ENCODE results near the gene NSD1. TPM values are rescaled to one million over a fixed set of nuclear protein-coding genes. Genes with fewer than 3 reads are reported as not detected.

The NSD1 gene
- polyA plus RNA-seq, 4 donors: 4.3 to 27.2 (median 11.5) TPM

DNA sequence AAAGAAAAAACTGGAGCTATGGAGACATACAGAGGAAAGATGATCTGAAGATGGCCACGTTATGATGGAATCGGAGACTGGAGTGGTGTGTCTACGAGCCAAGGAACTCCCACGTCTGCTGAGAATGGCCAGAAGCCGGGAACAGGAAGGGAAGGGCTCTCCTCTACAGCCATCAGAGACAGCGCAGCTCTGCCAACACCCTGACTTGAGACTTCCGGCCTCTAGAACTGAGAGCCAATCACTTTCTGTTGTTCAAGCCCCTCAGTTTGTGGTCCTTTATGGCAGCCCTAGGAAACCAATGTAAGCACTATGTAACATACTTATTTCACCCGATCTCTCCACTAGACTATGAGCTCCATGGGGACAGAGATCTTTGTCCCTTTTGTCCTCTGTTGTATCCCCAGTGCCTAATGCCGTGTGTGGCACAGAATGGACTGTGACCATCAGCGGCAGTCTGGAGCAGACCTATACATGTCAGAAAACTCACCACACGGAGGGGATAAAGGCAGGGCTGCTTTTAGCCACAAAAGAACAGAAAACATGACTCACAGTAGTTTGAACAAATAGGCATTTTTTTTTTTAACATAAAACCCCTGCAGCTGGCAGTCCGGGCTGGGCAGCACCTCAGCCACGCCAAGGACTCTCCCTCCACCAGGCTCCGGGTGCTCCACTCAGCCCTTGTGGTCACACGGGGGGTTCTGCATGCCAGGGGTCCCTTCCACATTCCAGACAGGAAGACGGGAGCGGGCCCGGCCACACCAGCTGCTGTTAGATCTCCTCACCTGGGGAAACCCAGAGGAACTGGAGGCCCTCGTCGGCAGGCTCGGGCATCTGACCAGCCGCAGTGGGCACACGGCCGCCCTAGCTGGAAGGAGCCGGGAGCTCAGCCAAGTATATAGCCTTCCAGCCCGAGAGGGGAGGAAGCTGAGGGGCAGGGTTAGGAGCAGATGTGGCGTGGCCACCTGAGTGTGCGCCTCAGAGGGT, 194.3 kb downstream of the NSD1 start:
- H3K9me3 ChIP-seq (ENCODE audit: control insufficient read depth in 2 of 2, insufficient read depth in 1 of 2, low read depth in 1 of 2, low read length in 1 of 2): no peaks in the 10 kb centered on the region
- H3K27me3 ChIP-seq (ENCODE audit: control insufficient read depth in 3 of 3, insufficient read depth in 3 of 3, low read length in 3 of 3): no peaks in the 10 kb centered on the region
- H3K4me3 ChIP-seq (ENCODE audit: low read depth in 1 of 3, low read length in 3 of 3): no peak overlapping the region
- H3K36me3 ChIP-seq (ENCODE audit: control insufficient read depth in 3 of 3, insufficient read depth in 2 of 3, low read depth in 1 of 3, low read length in 3 of 3): peaks cover 2 to 46% (median 2%) of the 10 kb centered on the region in 3 donors
- DNase-seq (peak in 1 of 2 donors; percentile 25), FAIRE-seq (no peak)
- peak overlapping the region in 2 of 3 donors; percentile 1 to 39 for H3K27ac ChIP-seq (ENCODE audit: low read depth in 1 of 3, low read length in 2 of 3)
- H3K4me1 ChIP-seq (ENCODE audit: control insufficient read depth in 3 of 3, insufficient read depth in 2 of 3, low read depth in 1 of 3, low read length in 2 of 3): peaks cover 0 to 21% (median 0%) of the 10 kb centered on the region in 3 donors
- 74 to 84% (median 75%) methylated on average over 28 of the region's 28 CpGs for WGBS, 3 donors

DNA sequence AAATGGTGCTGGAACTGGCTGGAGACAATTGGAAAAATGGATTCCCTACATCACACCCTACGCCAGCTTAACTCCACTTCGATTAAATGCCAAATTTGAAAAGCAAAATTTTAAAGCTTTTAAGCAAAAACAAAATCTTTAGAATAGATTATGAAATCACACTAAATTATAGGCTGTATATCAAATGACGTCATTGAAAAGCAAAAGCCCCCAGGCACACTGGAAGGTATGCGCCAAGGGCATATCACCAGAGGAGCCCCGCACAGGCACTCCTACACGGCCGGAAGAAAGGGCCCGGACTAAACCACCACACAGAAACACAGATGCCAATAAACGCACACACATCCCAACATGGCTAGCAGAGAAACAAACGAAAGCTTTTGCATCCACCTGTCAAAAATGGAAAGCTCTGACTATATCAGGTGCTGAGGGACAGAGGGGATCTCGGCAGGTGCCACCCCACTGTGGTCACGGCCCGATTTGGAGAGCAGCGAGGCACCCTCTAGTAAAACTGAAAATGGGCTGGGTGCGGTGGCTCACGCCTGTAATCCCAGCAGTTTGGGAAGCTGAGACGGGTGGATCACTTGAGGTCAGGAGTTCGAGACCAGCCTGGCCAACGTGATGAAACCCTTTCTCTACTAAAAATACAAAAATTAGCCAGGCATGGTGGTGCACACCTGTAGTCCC, 195.1 kb downstream of the NSD1 start:
- Histone ChIP-seq H3K4me3 (ENCODE audit: low read depth in 1 of 3, low read length in 3 of 3) (no peak overlapping the region), H3K36me3 (ENCODE audit: control insufficient read depth in 3 of 3, insufficient read depth in 2 of 3, low read depth in 1 of 3, low read length in 3 of 3) (peaks cover 4 to 54% (median 9%) of the 10 kb centered on the region in 3 donors), H3K9me3 (ENCODE audit: control insufficient read depth in 2 of 2, insufficient read depth in 1 of 2, low read depth in 1 of 2, low read length in 1 of 2) (no peaks in the 10 kb centered on the region), H3K4me1 (ENCODE audit: control insufficient read depth in 3 of 3, insufficient read depth in 2 of 3, low read depth in 1 of 3, low read length in 2 of 3) (peaks cover 0 to 21% (median 0%) of the 10 kb centered on the region in 3 donors), H3K27ac (ENCODE audit: low read depth in 1 of 3, low read length in 2 of 3) (no peak overlapping the region), H3K27me3 (ENCODE audit: control insufficient read depth in 3 of 3, insufficient read depth in 3 of 3, low read length in 3 of 3) (no peaks in the 10 kb centered on the region)
- no peak for DNase-seq
- 87 to 93% (median 93%) methylated on average over 19 of the region's 19 CpGs for WGBS, 3 donors
- FAIRE-seq: no peak

DNA sequence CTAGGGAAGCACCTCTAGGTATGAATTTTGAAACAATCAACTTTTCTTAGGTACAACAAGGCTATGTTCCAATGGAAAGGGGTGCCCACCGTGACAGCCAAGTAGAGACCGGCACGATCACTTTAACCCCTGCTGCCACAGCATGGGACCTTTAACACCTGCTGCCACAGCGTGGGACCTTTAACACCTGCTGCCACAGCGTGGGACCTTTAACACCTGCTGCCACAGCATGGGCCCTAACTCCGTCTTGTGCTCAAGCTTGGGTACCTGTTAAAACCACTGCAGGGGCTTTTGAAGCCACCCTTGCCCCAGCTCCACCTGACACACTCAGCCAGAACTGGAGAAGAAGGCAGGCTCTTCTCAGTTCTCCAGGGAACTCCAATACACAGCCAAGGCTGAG, 196.3 kb downstream of the NSD1 start:
- H3K9me3 ChIP-seq (ENCODE audit: control insufficient read depth in 2 of 2, insufficient read depth in 1 of 2, low read depth in 1 of 2, low read length in 1 of 2): no peaks in the 10 kb centered on the region
- H3K27ac ChIP-seq (ENCODE audit: low read depth in 1 of 3, low read length in 2 of 3): no peak overlapping the region
- H3K4me1 ChIP-seq (ENCODE audit: control insufficient read depth in 3 of 3, insufficient read depth in 2 of 3, low read depth in 1 of 3, low read length in 2 of 3): peaks cover 0 to 20% (median 0%) of the 10 kb centered on the region in 3 donors
- DNase-seq (no peak), FAIRE-seq (no peak)
- WGBS, 3 donors: 83 to 86% (median 83%) methylated on average over 6 of the region's 6 CpGs
- no peaks in the 10 kb centered on the region for H3K27me3 ChIP-seq (ENCODE audit: control insufficient read depth in 3 of 3, insufficient read depth in 3 of 3, low read length in 3 of 3)
- peaks cover 7 to 64% (median 15%) of the 10 kb centered on the region in 3 donors for H3K36me3 ChIP-seq (ENCODE audit: control insufficient read depth in 3 of 3, insufficient read depth in 2 of 3, low read depth in 1 of 3, low read length in 3 of 3)
- H3K4me3 ChIP-seq (ENCODE audit: low read depth in 1 of 3, low read length in 3 of 3): no peak overlapping the region

DNA sequence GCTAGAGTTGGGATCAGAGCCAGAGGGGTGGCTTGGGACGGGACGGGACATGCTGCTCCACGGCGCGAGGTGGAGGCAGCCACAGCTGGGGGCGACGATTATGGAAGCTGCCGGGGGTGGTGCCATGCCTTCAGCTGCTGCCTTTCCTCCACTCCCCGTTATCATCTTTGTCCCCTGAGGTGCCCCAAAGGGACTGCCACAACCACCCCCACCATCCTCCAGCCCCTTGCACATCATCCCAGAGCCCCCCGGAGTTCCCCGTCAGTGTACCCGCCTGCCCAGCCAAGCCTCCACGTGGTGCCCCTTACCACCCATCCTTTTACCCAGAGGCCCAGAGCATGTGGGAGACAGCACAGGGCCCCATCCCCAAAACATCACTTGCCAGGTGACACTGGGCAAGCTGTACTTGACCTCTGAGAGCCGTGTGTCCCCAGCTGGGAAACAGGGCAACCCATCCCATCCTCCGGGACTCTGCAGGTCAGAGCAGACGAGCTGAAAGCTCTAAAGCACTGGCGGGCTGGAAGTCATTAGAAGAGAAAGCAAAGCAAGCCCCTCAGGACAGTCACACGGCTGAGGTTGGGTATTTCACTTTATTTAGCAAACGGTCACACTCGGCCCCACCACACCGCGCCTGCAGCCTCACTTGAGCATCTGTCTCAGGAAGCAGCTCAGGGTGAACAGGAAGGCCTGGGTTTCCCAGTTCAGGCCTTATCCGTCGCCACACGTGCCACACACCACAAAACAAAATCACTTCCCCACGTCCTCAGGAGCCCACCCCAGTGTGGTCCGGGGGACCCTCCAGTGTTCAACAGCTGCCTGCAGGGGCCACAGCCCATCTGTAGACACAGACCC, 197.6 kb downstream of the NSD1 start:
- WGBS, 3 donors: 78 to 84% (median 83%) methylated on average over 24 to 27 of the region's 27 CpGs
- FAIRE-seq: no peak
- no peak for DNase-seq
- Histone ChIP-seq H3K27me3 (ENCODE audit: control insufficient read depth in 3 of 3, insufficient read depth in 3 of 3, low read length in 3 of 3) (no peaks in the 10 kb centered on the region), H3K4me1 (ENCODE audit: control insufficient read depth in 3 of 3, insufficient read depth in 2 of 3, low read depth in 1 of 3, low read length in 2 of 3) (peaks cover 0 to 10% (median 0%) of the 10 kb centered on the region in 3 donors), H3K9me3 (ENCODE audit: control insufficient read depth in 2 of 2, insufficient read depth in 1 of 2, low read depth in 1 of 2, low read length in 1 of 2) (no peaks in the 10 kb centered on the region), H3K4me3 (ENCODE audit: low read depth in 1 of 3, low read length in 3 of 3) (no peak overlapping the region), H3K27ac (ENCODE audit: low read depth in 1 of 3, low read length in 2 of 3) (no peak overlapping the region), H3K36me3 (ENCODE audit: control insufficient read depth in 3 of 3, insufficient read depth in 2 of 3, low read depth in 1 of 3, low read length in 3 of 3) (peaks cover 10 to 77% (median 15%) of the 10 kb centered on the region in 3 donors)

DNA sequence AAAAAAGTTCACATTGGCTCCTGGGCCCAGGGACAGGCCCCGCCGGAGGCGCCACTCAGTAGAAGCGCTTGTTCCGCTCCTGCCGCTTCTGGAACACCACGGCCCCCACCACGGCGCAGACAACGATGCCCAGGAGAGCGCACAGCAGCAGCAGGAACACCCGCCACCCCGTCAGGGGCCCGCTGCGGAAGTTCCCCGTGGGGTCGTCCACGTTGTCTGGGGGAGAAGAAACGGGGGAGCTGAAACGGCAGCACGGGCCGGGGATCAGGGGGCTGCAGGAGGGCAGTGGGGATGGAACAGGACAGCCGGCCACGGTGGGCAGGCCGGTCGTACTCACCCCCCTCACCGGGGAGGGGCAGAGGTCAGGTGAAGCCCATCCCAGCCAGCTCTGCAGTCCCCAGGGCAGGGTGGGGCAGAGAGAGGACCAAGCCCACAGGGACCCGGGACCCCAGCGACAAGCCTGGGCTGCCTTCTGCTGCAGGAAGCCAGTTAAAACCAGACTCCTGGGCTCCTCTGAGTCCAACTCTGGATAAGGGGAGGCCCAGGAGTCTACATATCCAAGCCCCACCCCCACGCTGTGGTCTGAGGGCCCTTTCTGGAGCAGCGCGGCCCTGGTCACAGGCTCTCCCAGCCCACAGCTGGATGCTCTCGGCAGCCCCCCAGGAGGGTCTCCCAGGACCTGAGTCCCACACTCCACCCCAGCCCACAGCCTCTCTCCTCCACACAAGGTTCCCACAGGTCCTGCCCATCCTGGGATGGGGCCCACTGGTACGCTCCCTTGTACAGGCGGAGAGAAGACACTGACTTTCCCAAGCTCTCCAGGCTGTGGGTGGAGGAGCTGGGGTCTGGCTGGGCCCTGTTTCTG, 198.7 kb downstream of the NSD1 start:
- Histone ChIP-seq H3K27ac (ENCODE audit: low read depth in 1 of 3, low read length in 2 of 3) (no peak overlapping the region), H3K36me3 (ENCODE audit: control insufficient read depth in 3 of 3, insufficient read depth in 2 of 3, low read depth in 1 of 3, low read length in 3 of 3) (peaks cover 14 to 87% (median 18%) of the 10 kb centered on the region in 3 donors), H3K4me1 (ENCODE audit: control insufficient read depth in 3 of 3, insufficient read depth in 2 of 3, low read depth in 1 of 3, low read length in 2 of 3) (peaks cover 0 to 10% (median 0%) of the 10 kb centered on the region in 3 donors), H3K9me3 (ENCODE audit: control insufficient read depth in 2 of 2, insufficient read depth in 1 of 2, low read depth in 1 of 2, low read length in 1 of 2) (no peaks in the 10 kb centered on the region), H3K27me3 (ENCODE audit: control insufficient read depth in 3 of 3, insufficient read depth in 3 of 3, low read length in 3 of 3) (no peaks in the 10 kb centered on the region), H3K4me3 (ENCODE audit: low read depth in 1 of 3, low read length in 3 of 3) (no peak overlapping the region)
- DNase-seq (no peak), FAIRE-seq (no peak)
- 83 to 90% (median 90%) methylated on average over 33 to 35 of the region's 35 CpGs for WGBS, 3 donors

DNA sequence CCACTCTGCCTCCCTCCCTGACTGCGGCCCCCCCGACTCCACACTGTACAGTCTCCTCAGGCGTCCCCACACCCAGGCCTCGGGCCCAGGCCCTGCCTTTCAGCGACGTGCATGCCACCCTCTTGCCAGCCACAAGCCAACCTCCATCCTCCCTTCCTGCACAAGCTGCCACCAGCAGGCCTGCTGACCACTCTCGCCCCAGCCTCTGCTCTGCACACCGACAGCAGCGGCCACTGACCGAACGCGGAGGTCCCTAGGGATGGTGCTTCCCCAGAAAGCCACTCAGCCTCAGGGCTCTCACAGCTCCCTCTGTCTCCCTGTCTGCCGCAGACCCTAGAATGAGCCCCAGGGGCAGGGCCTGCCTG, 199.3 kb downstream of the NSD1 start:
- H3K4me1 ChIP-seq (ENCODE audit: control insufficient read depth in 3 of 3, insufficient read depth in 2 of 3, low read depth in 1 of 3, low read length in 2 of 3): peaks cover 0 to 6% (median 0%) of the 10 kb centered on the region in 3 donors
- DNase-seq: no peak
- H3K9me3 ChIP-seq (ENCODE audit: control insufficient read depth in 2 of 2, insufficient read depth in 1 of 2, low read depth in 1 of 2, low read length in 1 of 2): no peaks in the 10 kb centered on the region
- peaks cover 20 to 94% (median 23%) of the 10 kb centered on the region in 3 donors for H3K36me3 ChIP-seq (ENCODE audit: control insufficient read depth in 3 of 3, insufficient read depth in 2 of 3, low read depth in 1 of 3, low read length in 3 of 3)
- H3K27me3 ChIP-seq (ENCODE audit: control insufficient read depth in 3 of 3, insufficient read depth in 3 of 3, low read length in 3 of 3): no peaks in the 10 kb centered on the region
- H3K27ac ChIP-seq (ENCODE audit: low read depth in 1 of 3, low read length in 2 of 3): no peak overlapping the region
- FAIRE-seq: no peak
- no peak overlapping the region for H3K4me3 ChIP-seq (ENCODE audit: low read depth in 1 of 3, low read length in 3 of 3)
- 86 to 94% (median 91%) methylated on average over 13 of the region's 13 CpGs for WGBS, 3 donors

DNA sequence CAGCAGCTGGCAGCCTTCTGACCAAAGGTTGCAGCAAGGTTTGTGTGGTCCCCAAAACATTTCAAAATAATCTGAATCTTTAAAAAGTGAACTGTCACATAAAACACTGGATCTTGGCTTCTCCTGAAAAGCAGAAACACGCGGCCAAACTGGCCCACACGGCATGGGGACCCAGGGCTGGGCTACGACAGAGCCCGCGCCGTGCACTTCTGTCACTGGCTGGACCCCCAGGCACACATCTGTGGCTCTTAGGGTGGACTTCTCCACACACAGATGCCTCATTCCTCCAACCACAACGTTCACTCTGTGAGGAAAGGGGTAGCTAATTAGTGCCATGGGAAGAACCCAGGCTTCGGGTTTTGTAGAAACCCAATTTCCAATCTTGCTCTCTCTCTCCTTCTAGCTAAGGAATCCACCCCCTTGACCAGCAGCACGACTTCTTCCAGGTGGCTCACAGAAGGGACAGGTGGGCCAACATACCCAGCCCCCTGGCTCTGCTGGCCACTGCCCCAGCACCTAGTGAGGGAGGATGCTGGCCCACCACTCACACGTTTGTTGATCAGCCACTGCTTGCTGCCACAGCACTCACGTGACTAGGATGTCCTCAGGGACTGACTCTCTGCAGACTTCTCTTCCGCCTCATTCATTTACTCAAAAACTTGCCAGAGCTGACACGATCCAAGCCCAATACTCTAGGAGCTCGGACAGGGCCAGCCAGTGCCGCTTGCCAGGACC, 200.0 kb downstream of the NSD1 start:
- no peak overlapping the region for H3K27ac ChIP-seq (ENCODE audit: low read depth in 1 of 3, low read length in 2 of 3)
- H3K36me3 ChIP-seq (ENCODE audit: control insufficient read depth in 3 of 3, insufficient read depth in 2 of 3, low read depth in 1 of 3, low read length in 3 of 3): peaks cover 20 to 95% (median 28%) of the 10 kb centered on the region in 3 donors
- H3K9me3 ChIP-seq (ENCODE audit: control insufficient read depth in 2 of 2, insufficient read depth in 1 of 2, low read depth in 1 of 2, low read length in 1 of 2): no peaks in the 10 kb centered on the region
- H3K4me3 ChIP-seq (ENCODE audit: low read depth in 1 of 3, low read length in 3 of 3): no peak overlapping the region
- DNase-seq: no peak
- WGBS, 3 donors: 92% methylated on average over 16 of the region's 16 CpGs
- FAIRE-seq: no peak
- no peaks in the 10 kb centered on the region for H3K27me3 ChIP-seq (ENCODE audit: control insufficient read depth in 3 of 3, insufficient read depth in 3 of 3, low read length in 3 of 3)
- H3K4me1 ChIP-seq (ENCODE audit: control insufficient read depth in 3 of 3, insufficient read depth in 2 of 3, low read depth in 1 of 3, low read length in 2 of 3): no peaks in the 10 kb centered on the region

Data from small intestine (tissue), 7 donors.